Endothelial cell of umbilical vein (primary cell): Measurements from ENCODE around the gene OR51D1. TPM values are rescaled to one million over a fixed set of nuclear protein-coding genes. Genes with fewer than 3 reads are reported as not detected.

Source experiments
- BruUV-seq: library from RNA; stranded (reverse); fragments of 400-500 nt; replicated peaks from 2 replicates; lab custom pipeline; 2021; lab: Mats Ljungman, UMichigan
- CTCF ChIA-PET: fragments of 300-600, 350-600 bp; sonication (Branson Sonifier 250); formaldehyde crosslinking; loops from one replicate; lab custom pipeline; 2021; ENCODE audit warnings: antibody characterized with exemption, inconsistent platforms; lab: Charles Lee
- POLR2A ChIA-PET: fragments of 300-600, 350-600 bp; sonication (Branson Sonifier 250); formaldehyde crosslinking; loops from one replicate; lab custom pipeline; 2021; ENCODE audit warnings: antibody characterized with exemption, inconsistent platforms; lab: Charles Lee
- DNase-seq: peaks from one replicate; pipeline ENCODE4 v3.0.0-alpha.2; 2011; ENCODE audit warnings: low read depth, low spot score
- FAIRE-seq: peaks from 2 replicates; lab custom pipeline; 2011; peaks lifted over from hg19 to GRCh38; lab: Jason Lieb, UNC
- H2AFZ ChIP-seq: 2 replicates; pipeline ENCODE4 v1.6.0; 2012; ENCODE audit warnings: low read depth, low read length, control low read depth, inconsistent platforms
- H3K27ac ChIP-seq: 2 replicates; pipeline ENCODE4 v1.5.1; 2011; ENCODE audit warnings: low read depth, mild to moderate bottlenecking, control low read depth, low read length, moderate library complexity; ENCODE audit not compliant: insufficient read depth
- H3K27me3 ChIP-seq, 2 experiments: 2 replicates each; pipeline versions ENCODE4 v1.6.0 to v1.6.1; 2011; ENCODE audit warnings: low read length in 2 of 2, mixed read lengths in 1 of 2; ENCODE audit not compliant: control insufficient read depth in 2 of 2, insufficient read depth in 2 of 2
- H3K36me3 ChIP-seq, 2 experiments: 2 replicates in 1 of 2; 3 replicates in 1 of 2; pipeline ENCODE4 v1.5.1; 2011; ENCODE audit warnings: low read length in 2 of 2, mild to moderate bottlenecking in 1 of 2, moderate library complexity in 1 of 2; ENCODE audit not compliant: control insufficient read depth in 2 of 2, insufficient read depth in 2 of 2; ENCODE audit errors: extremely low read depth in 1 of 2
- H3K4me1 ChIP-seq: 3 replicates; pipeline ENCODE4 v1.5.1; 2011; ENCODE audit warnings: mild to moderate bottlenecking, low read length; ENCODE audit not compliant: control insufficient read depth, insufficient read depth; ENCODE audit errors: extremely low read depth
- H3K4me2 ChIP-seq: 2 replicates; pipeline ENCODE4 v1.6.1; 2011; ENCODE audit warnings: low read length, control low read depth, mixed read lengths; ENCODE audit not compliant: insufficient read depth
- H3K4me3 ChIP-seq, 3 experiments: fragments of 200-600 bp in 1 of 3; sonication (generic), shearing (Covaris generic) in 1 of 3; replicated peaks in 1 of 3; 2 replicates each; pipeline ENCODE4 v1.5.1; 2011 to 2016; ENCODE audit warnings: control low read depth in 3 of 3, low read length in 3 of 3, mild to moderate bottlenecking in 2 of 3, inconsistent platforms in 1 of 3, low read depth in 1 of 3, moderate library complexity in 1 of 3; ENCODE audit not compliant: insufficient read depth in 1 of 3
- H3K79me2 ChIP-seq: 2 replicates; pipeline ENCODE4 v1.6.0; 2012; ENCODE audit warnings: low read length, inconsistent platforms; ENCODE audit not compliant: control insufficient read depth, insufficient read depth
- H3K9ac ChIP-seq: replicated peaks from 2 replicates; pipeline ENCODE3; 2011; ENCODE audit warnings: low read length, control low read depth; ENCODE audit not compliant: insufficient read depth; ENCODE audit errors: extremely low read depth
- H3K9me1 ChIP-seq: replicated peaks from 3 replicates; pipeline ENCODE4 v1.6.0; 2011; ENCODE audit warnings: mild to moderate bottlenecking, low read length; ENCODE audit not compliant: control insufficient read depth, insufficient read depth; ENCODE audit errors: extremely low read depth
- H3K9me3 ChIP-seq: replicated peaks from 2 replicates; pipeline ENCODE4 v1.5.1; 2012; ENCODE audit warnings: low read length, inconsistent platforms; ENCODE audit not compliant: control insufficient read depth, insufficient read depth
- H4K20me1 ChIP-seq: replicated peaks from 2 replicates; pipeline ENCODE3; 2011; ENCODE audit warnings: mild to moderate bottlenecking, low read length; ENCODE audit not compliant: control insufficient read depth, insufficient read depth; ENCODE audit errors: extremely low read depth
- CTCF ChIP-seq, 2 donors: IDR thresholded peaks; 1 replicate in 1 of 2; 2 replicates in 1 of 2; pipeline ENCODE4 v1.5.1; 2011; ENCODE audit warnings: low read length in 2 of 2, mild to moderate bottlenecking in 2 of 2, moderate library complexity in 2 of 2, control low read depth in 1 of 2, inconsistent platforms in 1 of 2, low read depth in 1 of 2; ENCODE audit not compliant: insufficient read depth in 1 of 2; ENCODE audit errors: extremely low read depth in 1 of 2
- EZH2 ChIP-seq: IDR thresholded peaks from 2 replicates; pipeline ENCODE4 v1.6.1; 2012; ENCODE audit warnings: borderline replicate concordance, low read depth, mild to moderate bottlenecking, moderate library complexity, low read length, inconsistent platforms; ENCODE audit not compliant: severe bottlenecking
- FOS ChIP-seq: IDR thresholded peaks from 2 replicates; pipeline ENCODE4 v1.6.1; 2011; ENCODE audit warnings: mild to moderate bottlenecking, low read length, moderate library complexity, borderline replicate concordance; ENCODE audit not compliant: insufficient read depth
- GATA2 ChIP-seq: IDR thresholded peaks from 2 replicates; pipeline ENCODE4 v1.7.0; 2011; ENCODE audit warnings: low read depth, mild to moderate bottlenecking, moderate library complexity, mixed read lengths, low read length; ENCODE audit not compliant: insufficient read length, insufficient read depth
- JUN ChIP-seq: IDR thresholded peaks from 2 replicates; pipeline ENCODE4 v1.6.1; 2011; ENCODE audit warnings: borderline replicate concordance, low read depth; ENCODE audit not compliant: insufficient read length, insufficient read depth
- MAX ChIP-seq: IDR thresholded peaks from 2 replicates; pipeline ENCODE4 v1.6.1; 2011; ENCODE audit not compliant: insufficient read depth, insufficient read length
- MYC ChIP-seq: IDR thresholded peaks from one replicate; pipeline ENCODE4 v1.6.1; 2011; ENCODE audit warnings: mild to moderate bottlenecking, low read depth, low read length
- POLR2A ChIP-seq: IDR thresholded peaks from 2 replicates; pipeline ENCODE4 v1.6.1; 2012; ENCODE audit warnings: low read depth, mild to moderate bottlenecking, control low read depth, low read length
- POLR2AphosphoS5 ChIP-seq: IDR thresholded peaks from 2 replicates; pipeline ENCODE4 v1.6.1; 2012; ENCODE audit warnings: low read depth, mild to moderate bottlenecking, control low read depth, low read length, moderate library complexity; ENCODE audit not compliant: insufficient read depth
- dilution Hi-C: fragments of 300-500 bp; cut with MboI; formaldehyde crosslinking; loops from one replicate; pipeline ENCODE4 v1.15.0; 2019; ENCODE audit warnings: low sequenced_read_pairs; ENCODE audit not compliant: extremely low pct_ligation_motif_present
- intact Hi-C: fragments of 100-400 bp; cut with micrococcal nuclease; formaldehyde crosslinking; loops from one replicate; pipeline ENCODE4 v1.10.0; 2022
- polyA plus RNA-seq, 4 experiments: library from polyadenylated mRNA; depleted of rRNA in 3 of 4; stranded (reverse) in 3 of 4; unstranded in 1 of 4; fragments of >200 nt; gene quantifications; 2 replicates each; pipeline versions ENCODE4 v1.2.1 to v1.2.3, GENCODE V29; 2011 to 2012; ENCODE audit warnings: missing spikeins in 1 of 4
- total RNA-seq: library from RNA; stranded (reverse); gene quantifications from 2 replicates; pipeline ENCODE4 v1.2.3, GENCODE V29; 2021

Gene OR51D1
- total and polyA plus RNA-seq, 2 donors (not counting 3 experiments of a cell fraction or from before 2014, with no cell fraction given) = not detected

- ChIA-PET POLR2A (no interaction called here), CTCF (no interaction called here)
- H3K9me1 ChIP-seq = no peaks in the 10 kb centered on the region
- dilution Hi-C loops (no loop called here), intact Hi-C loops (no loop called here)
- H2AFZ ChIP-seq = no peak overlapping the region
- H3K9me3 ChIP-seq = no peaks in the 10 kb centered on the region
- no peaks in the 10 kb centered on the region for H3K36me3 ChIP-seq
- H3K27ac ChIP-seq = no peak overlapping the region
- H3K4me2 ChIP-seq = no peak overlapping the region
- DNase-seq = no peak
- no peaks in the 10 kb centered on the region for H4K20me1 ChIP-seq
- FAIRE-seq = no peak
- TF ChIP-seq GATA2 (no peak), CTCF (IDR thresholded peaks at IDR 0.05; ENCODE audit: extremely low read depth in 1 of 2, insufficient read depth in 1 of 2, low read depth in 1 of 2, low read length in 2 of 2) (no peak), MYC (no peak), JUN (no peak), MAX (no peak), EZH2 (no peak), POLR2A (no peak), POLR2AphosphoS5 (no peak), FOS (no peak)
- no peak overlapping the region for H3K9ac ChIP-seq
- H3K4me1 ChIP-seq = no peaks in the 10 kb centered on the region
- H3K27me3 ChIP-seq = peaks cover 0 to 6% of the 10 kb centered on the region in 2 experiments
- H3K4me3 ChIP-seq = no peak overlapping the region
- H3K79me2 ChIP-seq = no peaks in the 10 kb centered on the region
- no TSS peak for BruUV-seq
Observed at GRCh38 chr11:4589017-4589416, 48.3 kb upstream of the OR51D1 start.
